SU-DHL-6 (cell line): ENCODE measurements around the gene AMFR.

Experiments used
- H2AFZ ChIP-seq: fragments of 200-600 bp; sonication (generic); 2 replicates; pipeline ENCODE4 v1.6.1; 2014; ENCODE audit warnings: low read depth, mild to moderate bottlenecking, moderate library complexity, mixed read lengths, antibody characterized with exemption, low read length; ENCODE audit not compliant: severe bottlenecking
- H3F3A ChIP-seq: fragments of 200-600 bp; shearing (Covaris generic); 2 replicates; pipeline ENCODE4 v1.6.0; 2016; ENCODE audit warnings: antibody characterized with exemption, mild to moderate bottlenecking; ENCODE audit not compliant: insufficient read depth
- H3K27ac ChIP-seq: fragments of 200-600 bp; sonication (generic); 2 replicates; pipeline ENCODE4 v1.5.1; 2016; ENCODE audit warnings: low read depth, mild to moderate bottlenecking, low read length, moderate library complexity, mixed read lengths
- H3K27me3 ChIP-seq: fragments of 200-600 bp; sonication (generic), shearing (Covaris generic); 2 replicates; pipeline ENCODE4 v1.6.0; 2014; ENCODE audit warnings: mild to moderate bottlenecking, low read length
- H3K36me3 ChIP-seq: fragments of 200-600 bp; sonication (generic); 2 replicates; pipeline ENCODE4 v1.6.1; 2014; ENCODE audit warnings: mild to moderate bottlenecking, low read length, mixed read lengths
- H3K4me2 ChIP-seq: fragments of 300-600, 200-600 bp; shearing (Covaris generic), sonication (generic); 2 replicates; pipeline ENCODE4 v1.6.0; 2014; ENCODE audit warnings: low read length, low read depth, mild to moderate bottlenecking; ENCODE audit not compliant: poor library complexity, severe bottlenecking
- H3K4me3 ChIP-seq: fragments of 200-600 bp; sonication (generic); 2 replicates; pipeline ENCODE4 v1.5.1; 2014; ENCODE audit warnings: antibody characterized with exemption, low read length, mild to moderate bottlenecking, mixed read lengths; ENCODE audit not compliant: insufficient read depth, poor library complexity, severe bottlenecking
- H3K79me2 ChIP-seq: fragments of 200-600 bp; sonication (generic); 2 replicates; pipeline ENCODE4 v1.6.1; 2014; ENCODE audit warnings: mild to moderate bottlenecking, low read length, moderate library complexity; ENCODE audit not compliant: insufficient read depth
- H3K9ac ChIP-seq: fragments of 200-600 bp; sonication (generic); 2 replicates; pipeline ENCODE4 v1.7.0; 2014; ENCODE audit warnings: mild to moderate bottlenecking, low read length
- H3K9me2 ChIP-seq: fragments of 200-600 bp; sonication (generic); replicated peaks from 2 replicates; pipeline ENCODE4 v1.6.1; 2014; ENCODE audit warnings: low read length; ENCODE audit not compliant: insufficient read depth
- H3K9me3 ChIP-seq: fragments of 200-600 bp; sonication (generic); 2 replicates; pipeline ENCODE4 v1.6.1; 2014; ENCODE audit warnings: low read length, mixed read lengths; ENCODE audit not compliant: insufficient read depth
- H4K20me1 ChIP-seq: fragments of 200-600 bp; sonication (generic); 2 replicates; pipeline ENCODE4 v1.6.1; 2014; ENCODE audit warnings: low read depth, mild to moderate bottlenecking, antibody characterized with exemption, low read length, moderate library complexity, mixed read lengths
- CTCF ChIP-seq: fragments of 200-600 bp; sonication (generic); IDR thresholded peaks from one replicate; pipeline ENCODE4 v1.5.1; 2017; ENCODE audit warnings: antibody characterized with exemption, mild to moderate bottlenecking, low read length, moderate library complexity; ENCODE audit not compliant: insufficient read depth, poor library complexity, severe bottlenecking
- EZH2phosphoT487 ChIP-seq: fragments of 200-600 bp; sonication (generic), shearing (Covaris generic); conservative IDR thresholded peaks from 2 replicates; pipeline ENCODE4 v1.6.1; 2018; ENCODE audit warnings: mild to moderate bottlenecking, antibody characterized with exemption, low read length, moderate library complexity, mixed read lengths

Gene AMFR

GRCh38 chr16:56319376-56319775 lies 106.0 kb downstream of the AMFR start:
- Histone ChIP-seq H3K79me2 (no peaks in the 10 kb centered on the region), H3F3A (no peaks in the 10 kb centered on the region), H2AFZ (no peak overlapping the region), H3K9ac (no peak overlapping the region), H3K36me3 (no peaks in the 10 kb centered on the region), H4K20me1 (no peaks in the 10 kb centered on the region), H3K4me3 (no peak overlapping the region), H3K27me3 (no peaks in the 10 kb centered on the region), H3K4me2 (no peak overlapping the region), H3K27ac (no peak overlapping the region), H3K9me2 (no peaks in the 10 kb centered on the region), H3K9me3 (no peaks in the 10 kb centered on the region)
- no peak for TF ChIP-seq EZH2phosphoT487
- no peak for TF ChIP-seq CTCF

- H3F3A ChIP-seq = no peaks in the 10 kb centered on the region
- no peak overlapping the region for H3K9ac ChIP-seq
- H3K9me3 ChIP-seq = no peaks in the 10 kb centered on the region
- no peak overlapping the region for H2AFZ ChIP-seq
- no peaks in the 10 kb centered on the region for H3K79me2 ChIP-seq
- no peak for TF ChIP-seq CTCF
- TF ChIP-seq EZH2phosphoT487 = no peak
- H3K27ac ChIP-seq = no peak overlapping the region
- H4K20me1 ChIP-seq = no peaks in the 10 kb centered on the region
- no peak overlapping the region for H3K4me3 ChIP-seq
- no peaks in the 10 kb centered on the region for H3K9me2 ChIP-seq
- no peak overlapping the region for H3K4me2 ChIP-seq
- no peaks in the 10 kb centered on the region for H3K36me3 ChIP-seq
- H3K27me3 ChIP-seq = no peaks in the 10 kb centered on the region
Measured at GRCh38 chr16:56318827-56319140, 106.6 kb downstream of the AMFR start.

- no peak overlapping the region for H3K9ac ChIP-seq
- no peaks in the 10 kb centered on the region for H3K9me2 ChIP-seq
Measured at GRCh38 chr16:56317998-56318826, 107.1 kb downstream of the AMFR start.

More at GRCh38 chr16:56317998-56318826, 107.1 kb downstream of the AMFR start:
- Histone ChIP-seq H3K4me2 (no peak overlapping the region), H3F3A (no peaks in the 10 kb centered on the region), H3K27ac (no peak overlapping the region), H2AFZ (no peak overlapping the region), H3K79me2 (no peaks in the 10 kb centered on the region), H3K9me3 (no peaks in the 10 kb centered on the region), H3K36me3 (no peaks in the 10 kb centered on the region), H3K27me3 (no peaks in the 10 kb centered on the region), H3K4me3 (no peak overlapping the region), H4K20me1 (no peaks in the 10 kb centered on the region)
- TF ChIP-seq EZH2phosphoT487 = no peak
- peak; percentile 83 for TF ChIP-seq CTCF
